HEK293 (cell line): ENCODE results near the gene UFC1.

Experiments used
- CTCF ChIA-PET: fragments of 350-600 bp; formaldehyde crosslinking; extraction: SDS; loops from one replicate; lab custom pipeline; 2021; ENCODE audit warnings: antibody characterized with exemption; lab: Yijun Ruan, JAX
- POLR2A ChIA-PET: fragments of 300-600 bp; formaldehyde crosslinking; extraction: SDS; loops from one replicate; lab custom pipeline; 2020; ENCODE audit warnings: antibody characterized with exemption, inconsistent platforms; lab: Yijun Ruan, JAX
- H3K27ac ChIP-seq: fragments of 200-500 bp; sonication (Bioruptor generic); 2 replicates; pipeline ENCODE4 v1.5.1; 2014; ENCODE audit warnings: low read depth, low read length, control low read depth, inconsistent platforms; ENCODE audit errors: extremely low read depth
- H3K36me3 ChIP-seq, 2 experiments: fragments of 200-500 bp in 1 of 2; sonication (Bioruptor generic) in 1 of 2; 1 replicate in 1 of 2; 2 replicates in 1 of 2; pipeline ENCODE4 v1.5.1; 2014 to 2017; ENCODE audit warnings: inconsistent platforms in 2 of 2, low read length in 2 of 2; ENCODE audit not compliant: control insufficient read depth in 2 of 2, insufficient read depth in 1 of 2
- H3K4me1 ChIP-seq: fragments of 200-500 bp; sonication (Bioruptor generic); 2 replicates; pipeline ENCODE4 v1.5.1; 2014; ENCODE audit warnings: mild to moderate bottlenecking, low read length, inconsistent platforms; ENCODE audit not compliant: control insufficient read depth, insufficient read depth
- H3K4me3 ChIP-seq: 2 replicates; pipeline ENCODE4 v1.5.1; 2011; ENCODE audit warnings: low read depth, mild to moderate bottlenecking, control low read depth, low read length, moderate library complexity
- H3K9me3 ChIP-seq: fragments of 200-500 bp; sonication (Bioruptor generic); 2 replicates; pipeline ENCODE4 v1.5.1; 2014; ENCODE audit warnings: low read depth, low read length, inconsistent platforms; ENCODE audit not compliant: control insufficient read depth, insufficient read depth
- CTCF ChIP-seq: fragments of 450-650 bp; formaldehyde crosslinking; IDR thresholded peaks from 2 replicates; pipeline ENCODE4 v1.5.1; 2016; ENCODE audit warnings: missing biosample characterization, missing genetic modification characterization
- PBX3 ChIP-seq: sonication (generic); formaldehyde crosslinking; IDR thresholded peaks from 2 replicates; pipeline ENCODE4 v1.8.1; 2022; ENCODE audit warnings: mild to moderate bottlenecking, moderate library complexity, missing genetic modification reagents
- PRDM1 ChIP-seq: fragments of 450-650 bp; formaldehyde crosslinking; IDR thresholded peaks from 2 replicates; pipeline ENCODE4; 2016; ENCODE audit warnings: missing biosample characterization, missing genetic modification characterization
- PRDM10 ChIP-seq: fragments of 450-650 bp; formaldehyde crosslinking; IDR thresholded peaks from 2 replicates; pipeline ENCODE4 v1.5.1; 2016; ENCODE audit warnings: missing biosample characterization, missing genetic modification characterization
- SP3 ChIP-seq: fragments of 450-650 bp; formaldehyde crosslinking; IDR thresholded peaks from 2 replicates; pipeline ENCODE4 v1.5.1; 2016; ENCODE audit warnings: missing biosample characterization, missing genetic modification characterization
- TCF7L2 ChIP-seq: IDR thresholded peaks from 2 replicates; pipeline ENCODE4 v1.6.1; 2011; ENCODE audit warnings: low read depth, mild to moderate bottlenecking, inconsistent platforms, low read length, moderate library complexity, borderline replicate concordance
- YY1 ChIP-seq: fragments of 450-650 bp; formaldehyde crosslinking; IDR thresholded peaks from 2 replicates; pipeline ENCODE4 v1.5.1; 2018; ENCODE audit warnings: missing biosample characterization, missing genetic modification characterization
- ZNF175 ChIP-seq: fragments of 450-650 bp; formaldehyde crosslinking; IDR thresholded peaks from 2 replicates; pipeline ENCODE4 v1.5.1; 2016; ENCODE audit warnings: missing biosample characterization, missing genetic modification characterization
- ZNF2 ChIP-seq: fragments of 450-650 bp; formaldehyde crosslinking; IDR thresholded peaks from 2 replicates; pipeline ENCODE4 v1.5.1; 2016; ENCODE audit warnings: missing biosample characterization, missing genetic modification characterization
- ZNF23 ChIP-seq: fragments of 450-650 bp; formaldehyde crosslinking; IDR thresholded peaks from 2 replicates; pipeline ENCODE4 v1.5.1; 2016; ENCODE audit warnings: missing biosample characterization, missing genetic modification characterization, borderline replicate concordance
- ZNF280D ChIP-seq: fragments of 450-650 bp; formaldehyde crosslinking; IDR thresholded peaks from 2 replicates; pipeline ENCODE4 v1.5.1; 2016; ENCODE audit warnings: missing biosample characterization, missing genetic modification characterization
- ZNF354C ChIP-seq: fragments of 450-650 bp; formaldehyde crosslinking; IDR thresholded peaks from 2 replicates; pipeline ENCODE4 v1.5.1; 2016; ENCODE audit warnings: missing biosample characterization, missing genetic modification characterization, low read depth, borderline replicate concordance
- ZNF366 ChIP-seq: fragments of 450-650 bp; formaldehyde crosslinking; conservative IDR thresholded peaks from 2 replicates; pipeline ENCODE4 v1.5.1; 2016; ENCODE audit warnings: missing biosample characterization, missing genetic modification characterization
- ZNF398 ChIP-seq: fragments of 450-650 bp; formaldehyde crosslinking; IDR thresholded peaks from 2 replicates; pipeline ENCODE4 v1.5.1; 2017; ENCODE audit warnings: missing biosample characterization, missing genetic modification characterization
- ZNF416 ChIP-seq: fragments of 450-650 bp; formaldehyde crosslinking; IDR thresholded peaks from 2 replicates; pipeline ENCODE4 v1.5.1; 2016; ENCODE audit warnings: missing biosample characterization, missing genetic modification characterization
- ZNF423 ChIP-seq: fragments of 450-650 bp; formaldehyde crosslinking; IDR thresholded peaks from 2 replicates; pipeline ENCODE4 v1.5.1; 2016; ENCODE audit warnings: missing biosample characterization, missing genetic modification characterization
- ZNF560 ChIP-seq: fragments of 450-650 bp; formaldehyde crosslinking; IDR thresholded peaks from 2 replicates; pipeline ENCODE4 v1.5.1; 2017; ENCODE audit warnings: missing biosample characterization, missing genetic modification characterization, borderline replicate concordance
- ZNF600 ChIP-seq: fragments of 450-650 bp; formaldehyde crosslinking; IDR thresholded peaks from 2 replicates; pipeline ENCODE4 v1.5.1; 2016; ENCODE audit warnings: missing biosample characterization, missing genetic modification characterization
- ZNF621 ChIP-seq: fragments of 450-650 bp; formaldehyde crosslinking; IDR thresholded peaks from 2 replicates; pipeline ENCODE4 v1.5.1; 2017; ENCODE audit warnings: missing biosample characterization, missing genetic modification characterization
- ZNF654 ChIP-seq: fragments of 450-650 bp; formaldehyde crosslinking; IDR thresholded peaks from 2 replicates; pipeline ENCODE4 v1.5.1; 2016; ENCODE audit warnings: low read depth, missing biosample characterization, missing genetic modification characterization

UFC1 gene

GRCh38 chr1:161157867-161158266, 4.1 kb downstream of the UFC1 start (continued):
- TF ChIP-seq PRDM10, result peak; percentile 28; the same call in 1 of the 2 replicates
- no peak for TF ChIP-seq TCF7L2
- TF ChIP-seq ZNF280D (tag by site-specific recombination), result no peak
- TF ChIP-seq ZNF416 (tag by site-specific recombination), result no peak
- no peak for TF ChIP-seq PBX3 (CRISPR knock-in tag)
- TF ChIP-seq ZNF354C (tag by site-specific recombination), result no peak
- TF ChIP-seq ZNF175 (tag by site-specific recombination), result no peak
- TF ChIP-seq SP3 (tag by site-specific recombination), result no peak
- TF ChIP-seq ZNF560 (tag by site-specific recombination), result no peak
- TF ChIP-seq CTCF, result 0 out of 2 replicates have a peak, but pooled peaks have one; percentile 11
- TF ChIP-seq ZNF366, result no peak
- TF ChIP-seq ZNF423, result no peak
- TF ChIP-seq PRDM1, result no peak
- TF ChIP-seq YY1 (tag by site-specific recombination), result no peak
- TF ChIP-seq ZNF23, result no peak
- no peak for TF ChIP-seq ZNF2 (tag by site-specific recombination)
- TF ChIP-seq, all 188 proteins: peak for 3

- Histone ChIP-seq H3K36me3 (peaks cover 5 to 63% of the 10 kb centered on the region in 2 experiments; a peak in 2 of 3 replicates), H3K4me3 (no peak overlapping the region), H3K9me3 (no peaks in the 10 kb centered on the region), H3K4me1 (0 out of 2 replicates have a peak, but pooled peaks cover 4% of the 10 kb centered on the region), H3K27ac (no peak overlapping the region)
- CTCF ChIA-PET, result interaction anchor here (0.5 to 1.2 kb wide), 6 partner anchors 20 to 1473 kb away, joined by 3 to 9 read pairs (median 3); no protein-coding TSS in a partner anchor
- POLR2A ChIA-PET, result interaction anchor here (0.8 to 1.6 kb wide), 4 partner anchors 8 to 156 kb away, joined by 3 to 7 read pairs (median 5); partner anchors contain the start of genes DEDD, F11R, PPOX and SDHC
- TF ChIP-seq ZNF600, result no peak
- no peak for TF ChIP-seq ZNF175 (tag by site-specific recombination)
- TF ChIP-seq PRDM10, result peak; percentile 54; the same call in 1 of the 2 replicates
- no peak for TF ChIP-seq ZNF621
- no peak for TF ChIP-seq ZNF654 (tag by site-specific recombination)
- no peak for TF ChIP-seq ZNF398 (tag by site-specific recombination)
Observed at GRCh38 chr1:161158316-161159010, 4.7 kb downstream of the UFC1 start.
